T-helper 2 cell treated with Interferon-gamma antibody and Interleukin-4, amounts not matched to agents 100 ng/mL and 5 ng/mL, for 36 hours (primary cell): ENCODE results near the gene MPHOSPH8. TPM values are rescaled to one million over a fixed set of nuclear protein-coding genes. Genes with fewer than 3 reads are reported as not detected.

Source experiments
- intact Hi-C: fragments of 100-400 bp; cut with micrococcal nuclease; formaldehyde crosslinking; loops from one replicate; pipeline ENCODE4 v1.15.1; 2023
- total RNA-seq: library from RNA; stranded (reverse); gene quantifications from 2 replicates; pipeline ENCODE4 v1.2.3, GENCODE V29; 2022

Gene MPHOSPH8
- 38.4 and 43.1 TPM in 2 replicates for total RNA-seq

GRCh38 chr13:19633479-19634255, at the start of gene MPHOSPH8:
MPHOSPH8 (plus strand) TSS chr13:19633659; CDS start chr13:19633749, 90 bp downstream.
- intact Hi-C loops = loop anchor here (1.0 to 2.0 kb wide), 5 partner anchors 31 to 325 kb away; partner anchors contain the start of genes PSPC1, ZMYM2 and ZMYM5

GRCh38 chr13:19586904-19587634, 46.4 kb upstream of the MPHOSPH8 start:
- intact Hi-C loops = loop anchor here (2.0 to 5.0 kb wide), 2 partner anchors 46 to 435 kb away; partner anchors contain the start of gene MPHOSPH8

- intact Hi-C loops = loop anchor here (2.0 to 5.0 kb wide), 2 partner anchors 45 to 435 kb away; partner anchors contain the start of gene MPHOSPH8
Measured at GRCh38 chr13:19587635-19588300, 45.7 kb upstream of the MPHOSPH8 start.

GRCh38 chr13:19589312-19589711, 44.1 kb upstream of the MPHOSPH8 start:
- intact Hi-C loops = loop anchor here (5.0 kb wide), 1 partner anchor 437 kb away; no protein-coding TSS in a partner anchor

GRCh38 chr13:19590423-19590822, 43.0 kb upstream of the MPHOSPH8 start:
- intact Hi-C loops = no loop called here

- intact Hi-C loops = no loop called here
Measured at GRCh38 chr13:19591864-19592263, 41.6 kb upstream of the MPHOSPH8 start.

- intact Hi-C loops = no loop called here
Measured at GRCh38 chr13:19592657-19593180, 40.7 kb upstream of the MPHOSPH8 start.

GRCh38 chr13:19596086-19596485, 37.4 kb upstream of the MPHOSPH8 start:
- intact Hi-C loops = no loop called here

- intact Hi-C loops = no loop called here
Measured at GRCh38 chr13:19596960-19597361, 36.5 kb upstream of the MPHOSPH8 start.

- intact Hi-C loops = no loop called here
Measured at GRCh38 chr13:19597523-19597922, 35.9 kb upstream of the MPHOSPH8 start.

- intact Hi-C loops = loop anchor here (2.0 kb wide), 1 partner anchor 33 kb away; no protein-coding TSS in a partner anchor
Measured at GRCh38 chr13:19601749-19602725, 31.4 kb upstream of the MPHOSPH8 start.

GRCh38 chr13:19604306-19604705, 29.2 kb upstream of the MPHOSPH8 start:
- intact Hi-C loops = no loop called here

GRCh38 chr13:19605161-19605955, 28.1 kb upstream of the MPHOSPH8 start:
- intact Hi-C loops = no loop called here

- intact Hi-C loops = no loop called here
Measured at GRCh38 chr13:19606152-19606551, 27.3 kb upstream of the MPHOSPH8 start.

GRCh38 chr13:19606737-19607136, 26.7 kb upstream of the MPHOSPH8 start:
- intact Hi-C loops = no loop called here

- intact Hi-C loops = no loop called here
Measured at GRCh38 chr13:19607523-19608078, 25.9 kb upstream of the MPHOSPH8 start.

GRCh38 chr13:19618977-19619376, 14.5 kb upstream of the MPHOSPH8 start:
- intact Hi-C loops = no loop called here

- intact Hi-C loops = no loop called here
Measured at GRCh38 chr13:19622193-19622592, 11.3 kb upstream of the MPHOSPH8 start.

- intact Hi-C loops = no loop called here
Measured at GRCh38 chr13:19624265-19624664, 9.2 kb upstream of the MPHOSPH8 start.
